Measurements from ENCODE around the gene RIPOR1.
A peak's percentile ranks its signal among the peaks of the same experiment; 100 is the strongest.
"Not testable (repeated sequence)": the region's sequence is repeated elsewhere in the genome, so short reads cannot be mapped to it uniquely, and the experiment has no call there.

RIPOR1 gene, protein sequence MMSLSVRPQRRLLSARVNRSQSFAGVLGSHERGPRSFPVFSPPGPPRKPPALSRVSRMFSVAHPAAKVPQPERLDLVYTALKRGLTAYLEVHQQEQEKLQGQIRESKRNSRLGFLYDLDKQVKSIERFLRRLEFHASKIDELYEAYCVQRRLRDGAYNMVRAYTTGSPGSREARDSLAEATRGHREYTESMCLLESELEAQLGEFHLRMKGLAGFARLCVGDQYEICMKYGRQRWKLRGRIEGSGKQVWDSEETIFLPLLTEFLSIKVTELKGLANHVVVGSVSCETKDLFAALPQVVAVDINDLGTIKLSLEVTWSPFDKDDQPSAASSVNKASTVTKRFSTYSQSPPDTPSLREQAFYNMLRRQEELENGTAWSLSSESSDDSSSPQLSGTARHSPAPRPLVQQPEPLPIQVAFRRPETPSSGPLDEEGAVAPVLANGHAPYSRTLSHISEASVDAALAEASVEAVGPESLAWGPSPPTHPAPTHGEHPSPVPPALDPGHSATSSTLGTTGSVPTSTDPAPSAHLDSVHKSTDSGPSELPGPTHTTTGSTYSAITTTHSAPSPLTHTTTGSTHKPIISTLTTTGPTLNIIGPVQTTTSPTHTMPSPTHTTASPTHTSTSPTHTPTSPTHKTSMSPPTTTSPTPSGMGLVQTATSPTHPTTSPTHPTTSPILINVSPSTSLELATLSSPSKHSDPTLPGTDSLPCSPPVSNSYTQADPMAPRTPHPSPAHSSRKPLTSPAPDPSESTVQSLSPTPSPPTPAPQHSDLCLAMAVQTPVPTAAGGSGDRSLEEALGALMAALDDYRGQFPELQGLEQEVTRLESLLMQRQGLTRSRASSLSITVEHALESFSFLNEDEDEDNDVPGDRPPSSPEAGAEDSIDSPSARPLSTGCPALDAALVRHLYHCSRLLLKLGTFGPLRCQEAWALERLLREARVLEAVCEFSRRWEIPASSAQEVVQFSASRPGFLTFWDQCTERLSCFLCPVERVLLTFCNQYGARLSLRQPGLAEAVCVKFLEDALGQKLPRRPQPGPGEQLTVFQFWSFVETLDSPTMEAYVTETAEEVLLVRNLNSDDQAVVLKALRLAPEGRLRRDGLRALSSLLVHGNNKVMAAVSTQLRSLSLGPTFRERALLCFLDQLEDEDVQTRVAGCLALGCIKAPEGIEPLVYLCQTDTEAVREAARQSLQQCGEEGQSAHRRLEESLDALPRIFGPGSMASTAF

DNA sequence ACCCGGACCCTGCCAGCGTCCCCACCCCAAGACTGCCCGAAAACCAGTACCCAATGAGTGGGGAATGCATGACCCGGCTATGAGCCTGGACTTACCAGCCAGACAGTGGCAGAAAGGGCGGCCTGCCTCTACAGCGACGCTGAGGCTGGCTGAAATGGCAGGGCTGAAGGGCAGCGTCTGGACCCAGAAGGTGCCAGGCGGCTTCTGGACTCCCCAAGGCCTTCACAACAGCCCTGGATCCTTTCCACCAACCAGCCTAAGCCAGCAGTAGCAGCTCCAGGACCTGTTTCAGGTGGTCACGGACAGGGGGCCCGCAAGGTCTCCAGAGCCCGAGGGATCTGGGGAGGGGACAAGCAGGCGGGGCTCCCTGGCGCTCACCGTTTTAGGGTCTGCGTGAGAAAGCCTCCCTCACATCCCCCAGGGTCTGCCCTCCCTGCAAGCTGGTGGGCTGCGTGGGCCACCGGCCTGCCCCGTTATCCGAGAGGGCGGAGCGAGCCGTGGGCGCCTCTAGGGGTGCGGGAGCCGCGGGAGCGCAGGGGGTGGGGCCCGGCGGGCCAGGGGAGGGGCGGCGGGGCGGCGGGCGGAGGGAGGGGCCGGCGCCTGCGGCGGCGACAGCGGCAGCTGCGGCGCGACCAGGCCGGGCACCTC lies at the start of gene RIPOR1:
TSS of gene RIPOR1 (plus strand) at position 608 of the 648 bp plus-strand sequence. CDS start 9,618 bp downstream, outside the sequence.
- DNase-seq: peak; percentile 71

DNA sequence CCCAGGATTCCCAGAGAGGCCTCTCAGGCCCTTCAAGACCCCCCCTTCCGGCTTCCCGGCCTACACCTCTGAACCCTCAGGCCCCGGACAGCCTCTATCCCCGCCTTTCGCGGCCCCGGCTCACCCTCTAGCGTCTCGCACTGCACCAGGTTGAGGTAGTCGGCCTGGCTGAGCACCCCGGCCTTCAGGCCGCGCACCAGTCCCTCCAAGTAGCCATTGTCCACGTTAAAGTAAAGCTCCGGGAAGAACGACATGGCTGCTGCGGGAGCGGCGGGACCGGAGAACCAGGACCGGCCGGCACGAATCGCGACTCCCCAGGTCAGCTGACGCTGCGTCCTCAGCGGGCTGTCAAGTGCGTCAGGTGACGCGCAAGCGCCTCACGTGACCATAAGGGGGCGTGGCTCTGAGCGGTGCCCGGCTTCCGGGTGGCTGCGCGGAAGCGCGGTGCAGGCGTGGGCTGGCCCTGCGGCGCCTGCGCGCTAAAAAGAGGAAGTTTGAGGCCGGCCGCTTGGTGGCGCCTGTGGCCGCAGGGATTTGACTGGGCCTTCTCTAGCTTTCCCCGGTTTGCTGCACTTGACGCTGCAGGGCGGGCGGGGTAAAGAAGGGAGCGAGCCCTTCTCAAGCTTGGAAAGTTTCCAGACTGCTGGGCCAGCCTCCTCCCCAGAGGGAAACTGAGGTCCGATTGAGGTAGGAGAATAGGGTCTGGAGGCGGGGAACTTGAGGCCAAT lies 47.6 kb upstream of the RIPOR1 start, which contains the start of gene ATP6V0D1:
TSS of gene ATP6V0D1 (minus strand) at position 325 of the 728 bp plus-strand sequence. CDS start at position 254, 71 bp downstream.
- DNase-seq: peak; percentile 99

DNA sequence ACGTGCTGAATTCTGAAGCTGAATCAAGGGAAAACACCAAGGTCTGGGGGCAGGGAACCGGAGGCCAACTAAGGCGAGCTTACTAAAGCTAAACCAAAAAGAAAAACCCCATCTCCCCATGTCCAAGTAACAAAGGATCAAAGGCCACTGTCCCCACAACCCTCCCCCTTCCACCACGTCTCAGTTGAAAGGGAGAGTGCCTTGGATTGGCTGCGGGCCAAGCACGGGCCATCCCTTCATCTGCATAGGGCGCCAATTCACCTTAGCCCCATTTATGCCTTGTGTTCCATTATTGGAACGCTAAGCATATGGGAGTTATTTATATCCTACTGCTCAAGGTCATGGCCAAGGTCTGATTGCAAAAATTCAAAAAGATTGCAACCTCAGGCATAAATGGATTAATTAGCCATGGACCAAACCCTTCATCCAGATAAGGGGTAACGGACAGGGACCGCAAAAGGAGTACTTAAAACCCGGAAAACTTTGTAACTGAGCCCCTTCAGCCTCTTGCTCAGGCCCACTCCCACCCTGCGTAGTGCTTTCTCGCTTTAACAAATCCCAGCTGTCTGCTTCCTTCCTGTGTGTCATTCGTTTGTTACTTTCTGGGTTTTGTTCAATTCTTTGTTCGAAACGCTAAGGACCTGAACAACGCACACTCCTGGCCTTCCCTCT lies 46.9 kb upstream of the RIPOR1 start:
- peak; percentile 78 for DNase-seq

DNA sequence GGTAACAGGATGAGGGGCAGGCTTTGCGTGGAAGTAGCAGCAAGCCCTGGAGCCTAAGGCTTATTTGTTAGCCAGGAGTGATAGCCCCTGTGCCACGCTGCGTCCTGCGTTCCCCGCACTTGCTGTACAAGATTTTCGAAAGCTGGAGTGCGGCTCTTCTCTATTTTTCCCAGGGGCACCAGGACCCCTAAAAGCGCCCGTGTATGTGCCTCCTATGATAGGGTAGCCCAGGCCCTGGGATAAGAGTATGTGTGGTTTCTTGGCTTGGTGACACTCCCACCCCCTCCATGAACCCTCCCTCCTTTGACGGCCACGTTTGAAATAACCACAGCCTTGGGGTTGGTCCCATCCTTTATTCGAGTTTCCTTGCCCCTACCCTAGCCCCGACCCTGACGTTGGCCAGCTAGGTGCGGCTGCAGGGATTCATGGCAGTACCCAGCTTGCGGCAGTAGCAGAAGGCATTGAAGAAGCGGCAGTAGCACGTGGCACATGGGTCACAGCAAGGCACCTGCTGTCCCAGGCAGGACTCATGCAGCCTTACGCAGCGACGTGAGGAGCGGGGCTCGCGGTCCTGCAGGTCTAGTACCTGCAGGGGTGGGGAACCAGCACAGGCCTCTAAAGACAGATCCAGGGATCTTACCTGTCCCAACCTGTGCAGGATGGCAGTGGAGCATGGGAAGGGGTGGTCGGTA lies 46.2 kb upstream of the RIPOR1 start:
- peak; percentile 19 for DNase-seq

DNA sequence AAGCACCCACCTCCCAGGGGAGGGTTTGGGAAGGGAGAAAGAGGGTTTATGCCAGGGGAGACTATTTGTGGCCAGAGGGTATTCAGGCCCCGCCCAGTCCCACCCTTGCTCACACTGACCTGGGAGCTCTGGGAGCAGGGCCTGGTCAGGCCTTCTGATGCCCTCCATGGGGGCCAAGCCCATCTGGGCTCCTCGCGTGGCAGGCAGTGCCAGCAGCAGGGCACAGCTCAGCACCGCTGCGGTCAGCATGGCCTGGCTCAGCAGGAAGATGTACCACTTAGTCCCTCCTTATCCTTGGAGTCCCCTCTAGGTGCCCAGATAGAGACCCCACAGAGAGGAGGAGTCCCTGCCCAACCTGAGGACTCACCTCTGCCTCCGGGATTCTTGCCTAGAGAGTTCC lies 45.5 kb upstream of the RIPOR1 start, which contains the start of gene AGRP:
TSS of gene AGRP (minus strand) at position 398 of the 400 bp plus-strand sequence. CDS start at position 249, 149 bp downstream.
- no peak for DNase-seq

DNA sequence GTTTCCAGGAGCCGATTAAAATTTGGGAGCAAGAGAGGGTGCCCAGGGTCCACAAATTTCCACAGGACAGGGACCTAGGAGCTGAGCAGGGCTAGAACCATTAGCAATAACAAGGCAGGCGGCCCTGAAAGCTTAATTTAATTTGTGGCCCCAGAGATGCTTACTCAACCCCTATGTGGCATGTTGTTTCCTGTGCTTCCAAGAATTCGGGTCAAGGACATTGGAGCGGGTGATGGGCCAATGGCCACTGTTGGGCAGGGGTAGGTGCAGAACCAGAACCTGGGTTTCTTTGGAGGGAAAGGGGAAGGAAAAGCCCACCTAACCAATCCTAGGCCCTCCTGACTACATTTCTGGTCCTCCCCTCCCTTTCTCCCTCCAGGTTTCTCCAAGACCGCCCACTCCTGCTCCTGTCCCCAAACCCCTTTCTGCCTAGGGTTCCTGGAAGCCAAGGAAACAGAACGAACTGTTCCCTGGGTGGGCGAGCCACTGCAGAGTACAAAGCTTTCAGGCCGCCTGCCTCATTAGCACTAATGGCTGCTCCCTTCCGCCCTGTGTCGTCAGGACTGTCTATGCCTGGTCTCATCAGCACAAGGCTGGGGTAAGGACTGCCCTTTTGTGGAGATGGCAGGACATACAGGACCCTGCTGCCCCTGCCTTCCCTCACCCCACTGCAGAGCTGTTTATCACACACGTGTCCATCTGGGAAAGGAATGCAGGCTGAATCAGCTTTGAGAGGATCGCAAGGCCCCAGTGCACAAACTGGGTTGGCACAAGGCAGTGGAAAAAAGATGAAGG lies 44.7 kb upstream of the RIPOR1 start:
- DNase-seq: no peak

DNA sequence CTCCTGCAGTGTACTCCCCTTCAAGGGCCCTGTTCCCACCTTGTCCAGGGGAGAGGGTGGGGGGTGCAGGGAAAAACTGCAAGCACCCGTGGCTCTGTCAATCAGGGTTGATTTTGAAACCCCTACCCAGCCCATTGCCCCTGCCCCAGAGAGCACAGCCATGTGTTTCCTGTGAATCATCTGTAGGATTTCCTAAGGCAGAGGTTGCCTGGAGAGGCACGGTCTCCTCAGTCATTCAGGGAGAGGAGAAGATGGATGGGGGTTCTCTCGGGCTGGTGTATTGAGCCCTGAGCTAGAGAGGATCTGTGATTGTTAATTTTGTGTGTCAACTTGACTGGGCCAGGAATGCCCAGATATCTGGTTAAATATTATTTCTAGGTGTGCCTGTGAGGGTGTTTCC lies 41.8 kb upstream of the RIPOR1 start:
- no peak for DNase-seq

DNA sequence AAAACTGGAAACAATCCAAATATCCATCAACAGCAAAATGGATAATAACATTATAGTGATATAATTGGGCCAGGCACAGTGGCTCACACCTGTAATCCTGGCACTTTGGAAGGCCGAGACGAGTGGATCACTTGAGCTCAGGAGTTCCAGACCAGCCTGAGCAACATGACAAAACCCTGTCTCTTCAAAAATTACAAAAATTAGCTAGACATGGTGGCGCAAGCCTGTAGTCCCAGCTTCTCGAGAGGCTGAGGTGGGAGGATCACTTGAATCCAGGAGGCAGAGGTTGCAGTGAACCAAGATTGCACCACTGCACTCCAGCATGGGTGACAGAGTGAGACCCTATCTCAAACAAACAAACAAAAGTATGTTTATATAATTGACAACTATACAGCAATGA lies 41.1 kb upstream of the RIPOR1 start:
- not testable (repeated sequence) for DNase-seq

DNA sequence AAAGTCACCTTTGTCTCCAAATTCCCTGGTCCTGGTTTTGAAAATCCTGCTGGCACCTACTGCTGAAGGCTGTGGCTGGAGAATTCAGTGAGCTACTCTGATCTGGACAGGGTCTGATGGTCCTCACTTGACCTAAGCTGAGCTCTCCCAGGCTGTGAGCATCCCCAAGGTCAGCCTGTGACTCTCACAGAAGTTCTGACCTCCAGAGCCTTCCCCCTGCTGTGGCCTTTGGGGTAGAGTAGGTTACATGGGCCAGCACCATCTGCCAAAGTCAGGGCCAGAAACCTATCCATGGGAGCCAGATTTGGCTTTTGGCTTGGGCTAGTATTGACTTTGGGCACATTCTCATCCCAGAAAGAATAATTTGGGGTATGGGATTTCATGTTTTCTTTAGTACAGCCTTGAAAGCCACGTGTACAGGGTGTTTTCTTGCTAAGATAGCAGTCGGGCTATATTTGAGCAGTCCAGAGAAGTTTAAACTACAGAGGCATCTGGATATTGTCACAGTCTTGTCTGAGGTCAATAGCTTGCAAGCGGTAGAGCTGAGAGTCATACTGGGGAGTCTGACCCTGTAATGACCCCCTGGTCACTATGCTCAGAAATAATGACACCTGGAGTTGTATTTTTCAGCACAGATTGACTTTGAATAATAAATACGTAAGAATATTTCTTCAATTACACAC lies 39.1 kb upstream of the RIPOR1 start:
- DNase-seq: no peak

DNA sequence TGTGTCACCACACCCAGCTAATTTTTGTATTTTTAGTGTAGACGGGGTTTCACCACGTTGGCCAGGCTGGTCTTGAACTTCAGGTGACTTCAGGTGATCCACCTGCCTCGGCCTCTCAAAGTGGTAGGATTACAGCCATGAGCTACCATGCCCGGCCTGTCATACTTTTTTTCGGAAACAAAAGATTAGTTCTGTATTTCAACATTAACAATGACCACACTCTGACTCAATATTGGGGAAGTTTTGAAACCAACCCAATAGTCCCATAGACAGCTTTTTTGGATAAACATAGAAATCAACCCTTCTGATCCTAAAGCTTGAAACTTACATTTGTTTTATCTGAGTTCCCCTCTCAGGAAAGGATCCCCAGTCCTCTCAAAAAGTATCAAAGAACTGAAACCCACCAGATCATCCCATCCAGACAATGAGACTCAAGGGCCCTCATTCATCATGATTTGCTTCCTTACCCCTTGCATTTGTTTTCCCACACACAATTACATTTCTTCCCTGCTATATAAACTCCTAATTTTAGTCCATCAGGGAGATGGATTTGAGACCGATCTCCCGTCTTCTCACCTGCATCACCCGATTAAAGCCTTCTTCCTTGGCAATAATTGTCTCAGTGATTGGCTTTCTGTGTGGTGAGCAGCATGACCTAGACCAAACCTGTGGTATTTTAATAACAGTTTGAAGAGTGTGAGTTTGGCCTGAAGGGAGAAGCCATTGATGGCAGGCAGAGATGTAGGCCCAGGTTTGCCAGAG lies 38.1 kb upstream of the RIPOR1 start:
- DNase-seq: no peak

DNA sequence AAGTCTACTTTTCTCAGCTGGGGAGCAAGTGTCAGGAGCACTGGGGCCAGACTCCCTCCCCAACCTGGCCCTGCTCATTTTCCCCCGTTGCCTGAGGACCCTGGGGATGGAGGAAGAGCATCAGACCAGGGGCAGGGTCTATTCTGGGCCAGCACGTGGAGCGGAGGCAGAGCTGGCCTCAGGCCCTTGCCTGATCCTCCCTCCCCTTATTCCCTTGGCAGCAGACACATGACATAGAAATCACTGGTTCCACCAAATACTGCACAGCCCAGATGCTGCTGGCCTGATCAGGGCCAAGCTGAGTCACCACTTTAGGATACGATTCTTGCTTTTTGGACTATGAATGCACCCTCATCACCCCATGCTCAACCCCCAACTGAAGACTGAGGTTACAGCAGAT lies 29.5 kb upstream of the RIPOR1 start:
- DNase-seq: no peak

DNA sequence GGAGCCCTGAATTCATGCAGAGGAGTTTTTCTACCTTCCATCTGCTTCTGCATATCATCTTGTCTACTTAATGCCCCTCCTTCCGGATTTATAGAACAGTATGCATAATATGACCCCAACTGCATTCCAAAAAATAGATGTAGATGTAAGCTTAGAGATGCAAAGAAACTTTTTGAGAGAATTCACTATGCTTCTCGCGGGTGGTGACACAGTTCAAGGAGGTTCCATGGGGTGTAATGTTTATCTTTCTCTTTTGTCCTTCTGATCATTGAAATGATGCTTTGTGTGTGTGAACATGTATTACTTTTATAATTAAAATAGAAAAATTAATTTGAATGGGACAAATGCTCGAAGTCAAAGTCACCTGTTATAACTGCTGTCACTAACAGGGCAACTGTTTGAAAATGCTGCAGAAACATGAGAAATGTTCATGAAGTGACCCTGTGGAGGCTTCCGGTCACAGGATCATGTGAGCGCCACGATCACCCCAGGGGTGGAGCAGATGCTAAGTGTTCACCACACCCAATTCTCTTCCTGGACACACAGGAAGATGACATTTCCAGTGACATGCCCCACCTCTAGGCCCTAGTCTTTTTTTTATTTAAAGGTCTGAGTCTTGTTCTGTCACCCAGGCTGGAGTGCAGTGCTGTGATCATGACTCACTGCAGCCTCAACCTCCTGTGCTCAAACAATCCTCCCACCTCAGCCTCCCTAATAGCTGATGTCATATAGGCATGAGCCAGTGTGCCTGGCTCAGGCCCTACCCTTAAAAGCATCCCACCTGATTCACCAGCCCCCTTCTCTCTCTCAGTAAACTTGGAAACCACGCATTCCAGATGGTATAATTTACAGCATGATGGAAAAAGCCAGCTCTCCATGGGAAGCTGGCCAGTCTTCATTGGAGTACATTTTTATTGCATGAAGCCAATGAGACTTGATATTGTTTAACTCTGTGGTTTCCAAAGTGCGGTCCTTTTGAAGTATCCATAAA lies 24.3 kb upstream of the RIPOR1 start:
- peak; percentile 42 for DNase-seq

DNA sequence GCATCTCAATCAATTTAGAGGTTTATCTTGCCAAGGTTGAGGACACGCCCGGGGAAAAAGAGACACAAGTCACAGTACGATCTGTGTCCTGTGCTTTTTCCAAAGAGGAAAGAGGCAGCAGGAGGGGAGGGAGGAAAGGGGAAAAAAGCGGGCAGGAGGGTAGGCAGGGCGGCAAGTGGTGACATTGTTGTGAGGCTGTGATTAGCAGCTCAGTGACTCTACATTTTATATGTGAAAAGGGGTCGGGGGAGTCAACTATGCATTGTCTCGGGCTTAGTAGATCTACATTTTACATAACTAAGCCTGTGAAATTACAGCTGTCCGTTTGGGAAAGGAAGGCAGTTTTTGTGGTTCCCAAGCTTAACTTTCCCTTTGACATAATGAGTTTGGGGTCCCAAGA lies 22.2 kb upstream of the RIPOR1 start:
- no peak for DNase-seq

DNA sequence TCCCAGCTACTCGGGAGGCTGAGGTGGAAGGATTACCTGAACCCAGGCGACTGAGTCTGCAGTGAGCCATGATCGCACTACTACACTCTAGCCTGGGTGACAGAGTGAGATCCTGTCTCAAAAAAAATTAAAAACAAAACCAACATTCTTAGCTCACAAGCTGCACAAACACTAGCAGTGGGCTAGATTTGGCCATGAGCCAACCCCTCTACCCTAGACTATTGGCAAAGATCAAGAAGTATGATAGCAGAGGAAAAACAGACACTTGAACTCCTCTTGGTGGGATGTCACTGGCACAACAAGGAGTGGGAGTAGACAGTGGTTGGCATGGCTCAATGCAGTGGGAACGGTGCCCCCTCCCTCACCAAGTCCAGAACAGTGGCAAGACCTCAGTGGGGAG lies 19.6 kb upstream of the RIPOR1 start:
- no peak for DNase-seq

DNA sequence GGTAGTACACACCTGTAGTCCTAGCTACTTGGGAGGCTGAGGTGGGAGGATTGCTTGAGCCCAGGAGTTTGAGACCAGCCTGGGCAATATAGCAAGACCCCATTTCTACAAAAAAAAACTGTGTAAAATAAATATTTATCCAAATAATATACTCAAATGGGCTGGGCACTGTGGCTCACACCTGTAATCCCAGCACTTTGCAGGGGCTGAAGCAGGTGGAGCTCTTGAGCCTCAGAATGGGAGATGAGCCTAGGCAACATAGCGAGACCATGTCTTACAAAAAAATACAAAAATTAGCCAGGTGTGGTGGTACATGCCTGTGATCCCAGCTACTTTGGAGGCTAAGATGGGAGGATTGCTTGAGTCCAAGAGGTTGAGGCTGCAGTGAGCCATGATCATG lies 14.7 kb upstream of the RIPOR1 start:
- not testable (repeated sequence) for DNase-seq

DNA sequence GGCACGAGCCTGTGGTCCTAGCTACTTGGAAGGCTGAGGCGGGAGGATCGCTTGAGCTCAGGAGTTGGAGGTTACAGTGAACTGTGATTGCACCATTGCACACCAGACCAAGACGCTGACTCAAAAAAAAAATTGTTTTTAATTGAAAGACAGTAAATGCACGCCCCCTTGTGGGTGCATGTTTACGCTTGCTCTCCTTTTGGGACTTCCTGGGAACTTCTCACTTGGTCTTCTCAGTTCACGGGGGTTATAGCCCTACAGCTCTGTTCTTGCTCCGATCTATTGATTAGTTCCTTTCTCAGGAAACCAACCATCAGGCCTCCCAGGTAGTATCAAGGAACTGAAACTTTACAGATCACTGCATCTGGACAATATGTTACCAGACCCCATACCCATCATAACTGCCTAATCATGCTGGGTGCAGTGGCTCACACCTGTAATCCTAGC lies 14.2 kb upstream of the RIPOR1 start:
- peak; percentile 88 for DNase-seq

Measured in stimulated activated CD4-positive, alpha-beta T cell treated with anti-CD3 and anti-CD28 coated beads, Interleukin-15, amount 100 ng/mL, for 24 hours (primary cell).